Measurements from ENCODE around the gene SLC16A11. TPM values are rescaled to one million over a fixed set of nuclear protein-coding genes. Genes with fewer than 3 reads are reported as not detected.

SLC16A11 gene
- total and polyA plus RNA-seq, 2 donors (not counting 1 experiment from before 2014, with no cell fraction given) = 10.0 to 31.9 TPM

GRCh38 chr17:7034955-7035590, 8.8 kb downstream of the SLC16A11 start:
- peak overlapping the region; percentile 94 for H3K4me3 Mint-ChIP-seq
- peaks cover 49% of the 10 kb centered on the region for H3K4me1 Mint-ChIP-seq
- H2AFZ ChIP-seq (ENCODE audit: insufficient read depth, low read depth, low read length, poor library complexity, severe bottlenecking) = peak overlapping the region; percentile 86
- TF ChIP-seq EZH2 (IDR thresholded peaks at IDR 0.05; ENCODE audit: borderline replicate concordance, insufficient read depth, low read depth, low read length, poor library complexity, severe bottlenecking) (no peak), CTCF (IDR thresholded peaks at IDR 0.05) (no peak)
- no peaks in the 10 kb centered on the region for H3K36me3 ChIP-seq (replicated peaks in 1 of 2; ENCODE audit: control extremely low read depth in 1 of 2, control insufficient read depth in 1 of 2, extremely low read depth in 1 of 2, insufficient read depth in 2 of 2, low read length in 1 of 2)
- ATAC-seq (ENCODE audit: low read depth) (peak; percentile 11), DNase-seq (no peak)
- peaks cover 38% of the 10 kb centered on the region for H3K79me2 ChIP-seq (ENCODE audit: control insufficient read depth, insufficient read depth, low read length)
- peaks cover 21 to 41% of the 10 kb centered on the region in 2 donors for H3K4me1 ChIP-seq (ENCODE audit: control insufficient read depth in 2 of 2, insufficient read depth in 2 of 2, low read length in 2 of 2)
- H4K20me1 ChIP-seq (ENCODE audit: control insufficient read depth, insufficient read depth, low read length, poor library complexity, severe bottlenecking) = no peaks in the 10 kb centered on the region
- peak overlapping the region; percentile 98 for H3K27ac Mint-ChIP-seq
- POLR2A ChIA-PET = interaction anchor here (0.9 to 1.7 kb wide), 13 partner anchors 9 to 651 kb away, joined by 3 to 26 read pairs (median 8); partner anchors contain the start of genes NEURL4, RNASEK and SLC16A11
- H3K4me2 ChIP-seq (replicated peaks; ENCODE audit: low read depth, low read length, poor library complexity, severe bottlenecking) = peak overlapping the region; percentile 98
- no peaks in the 10 kb centered on the region for H3K9me3 ChIP-seq (ENCODE audit: control extremely low read depth in 1 of 3, control insufficient read depth in 2 of 3, insufficient read depth in 1 of 3, low read length in 2 of 3)
- 6% methylated on average over 6 of the region's 7 CpGs for WGBS (ENCODE audit: insufficient coverage)
- H3K27me3 ChIP-seq (replicated peaks in 1 of 4; ENCODE audit: control extremely low read depth in 1 of 4, control insufficient read depth in 3 of 4, insufficient read depth in 4 of 4, low read length in 3 of 4) = no peaks in the 10 kb centered on the region
- CTCF ChIA-PET = interaction anchor here (0.9 to 1.7 kb wide), 12 partner anchors 10 to 192 kb away, joined by 3 to 21 read pairs (median 4); partner anchors contain the start of gene BCL6B
- intact Hi-C loops (cut with micrococcal nuclease) = loop anchor here (1.0 to 5.0 kb wide), 5 partner anchors 8 to 402 kb away; partner anchors contain the start of genes BCL6B, EIF5A, FGF11 and TMEM102
- H3K9ac ChIP-seq (ENCODE audit: low read length) = peak overlapping the region; percentile 99
- H3K4me3 ChIP-seq (ENCODE audit: control extremely low read depth in 1 of 5, extremely low read depth in 1 of 5, insufficient read depth in 1 of 5, low read depth in 2 of 5, low read length in 4 of 5) = peak overlapping the region; percentile 58 to 97 (median 88)
- peak overlapping the region; percentile 86 to 100 for H3K27ac ChIP-seq (ENCODE audit: low read length in 2 of 2)
- H3K9me3 Mint-ChIP-seq (ENCODE audit: insufficient read depth) = no peaks in the 10 kb centered on the region
- H3K27me3 Mint-ChIP-seq = no peaks in the 10 kb centered on the region

GRCh38 chr17:7029659-7030058, 14.2 kb downstream of the SLC16A11 start:
- 21% methylated on average over 8 of the region's 8 CpGs for WGBS (ENCODE audit: insufficient coverage)
- H3K79me2 ChIP-seq (ENCODE audit: control insufficient read depth, insufficient read depth, low read length) = peaks cover 27% of the 10 kb centered on the region
- H2AFZ ChIP-seq (ENCODE audit: insufficient read depth, low read depth, low read length, poor library complexity, severe bottlenecking) = peak overlapping the region; percentile 75
- peak overlapping the region; percentile 58 for H3K4me3 Mint-ChIP-seq
- DNase-seq (peak; percentile 48), ATAC-seq (ENCODE audit: low read depth) (no peak)
- H4K20me1 ChIP-seq (ENCODE audit: control insufficient read depth, insufficient read depth, low read length, poor library complexity, severe bottlenecking) = no peaks in the 10 kb centered on the region
- TF ChIP-seq EZH2 (IDR thresholded peaks at IDR 0.05; ENCODE audit: borderline replicate concordance, insufficient read depth, low read depth, low read length, poor library complexity, severe bottlenecking) = no peak
- no peak for TF ChIP-seq CTCF (IDR thresholded peaks at IDR 0.05)
- peaks cover 15 to 21% of the 10 kb centered on the region in 2 donors for H3K4me1 ChIP-seq (ENCODE audit: control insufficient read depth in 2 of 2, insufficient read depth in 2 of 2, low read length in 2 of 2)
- no peaks in the 10 kb centered on the region for H3K9me3 ChIP-seq (ENCODE audit: control extremely low read depth in 1 of 3, control insufficient read depth in 2 of 3, insufficient read depth in 1 of 3, low read length in 2 of 3)
- peak overlapping the region in 1 of 2 donors; percentile 17 for H3K27ac ChIP-seq (ENCODE audit: low read length in 2 of 2)
- H3K27me3 ChIP-seq (replicated peaks in 1 of 4; ENCODE audit: control extremely low read depth in 1 of 4, control insufficient read depth in 3 of 4, insufficient read depth in 4 of 4, low read length in 3 of 4) = no peaks in the 10 kb centered on the region
- ChIA-PET POLR2A (no interaction called here), CTCF (interaction anchor here (1.5 kb wide), 1 partner anchor 8 kb away, joined by 4 read pairs; no protein-coding TSS in a partner anchor)
- H3K4me1 Mint-ChIP-seq = peaks cover 29% of the 10 kb centered on the region
- intact Hi-C loops (cut with micrococcal nuclease) = no loop called here
- no peaks in the 10 kb centered on the region for H3K27me3 Mint-ChIP-seq
- no peaks in the 10 kb centered on the region for H3K36me3 ChIP-seq (replicated peaks in 1 of 2; ENCODE audit: control extremely low read depth in 1 of 2, control insufficient read depth in 1 of 2, extremely low read depth in 1 of 2, insufficient read depth in 2 of 2, low read length in 1 of 2)
- H3K27ac Mint-ChIP-seq = peak overlapping the region; percentile 82
- H3K9ac ChIP-seq (ENCODE audit: low read length) = peak overlapping the region; percentile 35
- H3K4me3 ChIP-seq (ENCODE audit: control extremely low read depth in 1 of 5, extremely low read depth in 1 of 5, insufficient read depth in 1 of 5, low read depth in 2 of 5, low read length in 4 of 5) = peak overlapping the region in 3 of 5 experiments; percentile 2 to 38 (median 21)
- H3K4me2 ChIP-seq (replicated peaks; ENCODE audit: low read depth, low read length, poor library complexity, severe bottlenecking) = peak overlapping the region; percentile 68
- no peaks in the 10 kb centered on the region for H3K9me3 Mint-ChIP-seq (ENCODE audit: insufficient read depth)

All from B cell (primary cell).